NB4 (cell line): ENCODE results near the gene FBXW4.

Experiments used
- DNase-seq: peaks from one replicate; pipeline ENCODE4 v3.0.0; 2010; ENCODE audit warnings: low read depth
- H3K4me3 ChIP-seq: one replicate; pipeline ENCODE4 v1.5.1; 2011; ENCODE audit warnings: mild to moderate bottlenecking, low read depth, low read length, moderate library complexity
- CTCF ChIP-seq: IDR thresholded peaks from one replicate; pipeline ENCODE4 v1.5.1; 2012; ENCODE audit warnings: low read depth, low read length
- MYC ChIP-seq: IDR thresholded peaks from 2 replicates; pipeline ENCODE4 v1.6.1; 2011; ENCODE audit warnings: low read depth, low read length
- POLR2A ChIP-seq: IDR thresholded peaks from 2 replicates; pipeline ENCODE4 v1.6.1; 2011; ENCODE audit warnings: mild to moderate bottlenecking; ENCODE audit not compliant: insufficient read length; ENCODE audit errors: extremely low read depth
- TF ChIP-seq, protein P1 (sequence below): IDR thresholded peaks from 2 replicates; pipeline ENCODE4 v1.6.1; 2011; ENCODE audit warnings: low read depth, low read length

FBXW4 gene

GRCh38 chr10:101690461-101690860 lies 4.5 kb downstream of the FBXW4 start:
- no peak overlapping the region for H3K4me3 ChIP-seq
- DNase-seq, result peak; percentile 26
- no peak for TF ChIP-seq POLR2A
- TF ChIP-seq, protein P1, sequence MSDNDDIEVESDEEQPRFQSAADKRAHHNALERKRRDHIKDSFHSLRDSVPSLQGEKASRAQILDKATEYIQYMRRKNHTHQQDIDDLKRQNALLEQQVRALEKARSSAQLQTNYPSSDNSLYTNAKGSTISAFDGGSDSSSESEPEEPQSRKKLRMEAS, result no peak
- TF ChIP-seq CTCF, result no peak
- no peak for TF ChIP-seq MYC

GRCh38 chr10:101687071-101687658 lies 7.8 kb downstream of the FBXW4 start:
- DNase-seq, result no peak
- no peak for TF ChIP-seq CTCF
- TF ChIP-seq, protein P1, result no peak
- no peak overlapping the region for H3K4me3 ChIP-seq

- TF ChIP-seq MYC (no peak), POLR2A (no peak)
- TF ChIP-seq, protein P1, result no peak
- no peak overlapping the region for H3K4me3 ChIP-seq
- no peak for DNase-seq
Observed at GRCh38 chr10:101686133-101686925, 8.6 kb downstream of the FBXW4 start.

- TF ChIP-seq CTCF (no peak), MYC (no peak), POLR2A (no peak)
- TF ChIP-seq, protein P1, result no peak
- DNase-seq, result no peak
- no peak overlapping the region for H3K4me3 ChIP-seq
Observed at GRCh38 chr10:101684782-101685181, 10.2 kb downstream of the FBXW4 start.

GRCh38 chr10:101683276-101683675 lies 11.7 kb downstream of the FBXW4 start:
- no peak for TF ChIP-seq POLR2A
- no peak for TF ChIP-seq CTCF
- TF ChIP-seq, protein P1, result no peak
- no peak for TF ChIP-seq MYC
- H3K4me3 ChIP-seq, result no peak overlapping the region
- no peak for DNase-seq

DNA sequence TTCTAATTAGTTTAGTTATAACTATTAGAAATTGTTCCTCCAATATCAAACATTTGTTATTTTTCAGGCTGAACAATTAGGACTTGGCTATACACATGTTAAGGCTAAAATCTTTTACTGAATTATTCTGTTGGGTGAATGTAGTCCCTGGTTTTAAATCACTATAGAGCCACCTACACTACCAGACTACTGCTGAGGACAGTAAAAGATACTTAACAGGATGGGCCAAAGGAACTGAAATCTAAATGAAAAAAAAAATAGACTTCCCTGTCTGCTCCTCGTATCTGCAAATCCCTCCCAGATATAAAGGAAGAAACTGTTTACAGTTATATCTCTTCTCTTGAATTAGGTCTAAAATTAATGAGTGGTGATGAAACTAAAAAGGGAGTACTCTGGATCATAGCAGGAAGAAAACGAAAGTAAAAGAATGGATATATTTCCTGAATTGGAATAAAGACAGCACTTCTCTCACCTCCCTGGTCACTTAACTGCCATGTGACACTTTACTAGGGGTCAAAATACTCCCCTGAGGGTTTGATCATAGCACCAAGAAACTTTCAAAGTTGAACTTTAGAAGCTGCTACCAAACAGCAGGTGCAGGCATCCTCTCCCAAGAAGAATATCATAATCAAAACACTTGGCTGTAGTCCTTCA lies 12.7 kb downstream of the FBXW4 start:
- H3K4me3 ChIP-seq, result peak overlapping the region; percentile 32
- peak; percentile 53 for DNase-seq

More for the DNA sequence above, 12.7 kb downstream of the FBXW4 start:
- no peak for TF ChIP-seq POLR2A
- TF ChIP-seq MYC, result no peak
- no peak for TF ChIP-seq CTCF
- TF ChIP-seq, protein P1, result no peak
